CD4-positive, alpha-beta T cell (primary cell): Measurements from ENCODE around the gene NDE1. TPM values are rescaled to one million over a fixed set of nuclear protein-coding genes. Genes with fewer than 3 reads are reported as not detected.

ENCODE experiments used
- ATAC-seq: fragments of 200-7000 bp; cut with Tn5 transposase; one replicate; pipeline ENCODE4 v1.10.0; 2022; ENCODE audit warnings: mild to moderate bottlenecking; ENCODE audit not compliant: poor library complexity
- CTCF ChIA-PET: fragments of 350-600 bp; sonication (Branson Sonifier 250); formaldehyde crosslinking; loops from one replicate; lab custom pipeline; 2021; ENCODE audit warnings: antibody characterized with exemption, inconsistent platforms; lab: Charles Lee
- POLR2A ChIA-PET: fragments of 350-600 bp; sonication (Branson Sonifier 250); formaldehyde crosslinking; loops from one replicate; lab custom pipeline; 2021; ENCODE audit warnings: antibody characterized with exemption, inconsistent platforms; lab: Charles Lee
- DNase-seq, 14 experiments: peaks; one replicate each; pipeline ENCODE4 v3.0.0-alpha.2; 2013 to 2020; ENCODE audit warnings: mixed read lengths in 2 of 14
- H3K27ac ChIP-seq, 2 donors: one replicate each; pipeline versions ENCODE4 v1.5.1 to v1.7.0; 2013; ENCODE audit warnings: low read length in 2 of 2, low read depth in 1 of 2, mild to moderate bottlenecking in 1 of 2
- H3K27me3 ChIP-seq, 2 experiments: 1 replicate in 1 of 2; 2 replicates in 1 of 2; pipeline versions ENCODE4 v1.6.1 to v1.7.0; 2013; ENCODE audit warnings: low read length in 2 of 2, control low read depth in 1 of 2, mild to moderate bottlenecking in 1 of 2, moderate library complexity in 1 of 2; ENCODE audit not compliant: insufficient read depth in 2 of 2, control insufficient read depth in 1 of 2
- H3K36me3 ChIP-seq: one replicate; pipeline ENCODE4 v1.6.1; 2013; ENCODE audit warnings: low read length, control low read depth; ENCODE audit not compliant: insufficient read depth
- H3K4me1 ChIP-seq: one replicate; pipeline ENCODE4 v1.6.1; 2013; ENCODE audit warnings: low read length, control low read depth; ENCODE audit not compliant: insufficient read depth
- H3K4me3 ChIP-seq: one replicate; pipeline ENCODE4 v1.5.1; 2013; ENCODE audit warnings: mild to moderate bottlenecking, low read length, moderate library complexity
- H3K9me3 ChIP-seq, 2 experiments: 1 replicate in 1 of 2; 2 replicates in 1 of 2; pipeline versions ENCODE4 v1.6.1 to v1.7.0; 2013; ENCODE audit warnings: low read length in 2 of 2, mild to moderate bottlenecking in 2 of 2, control low read depth in 1 of 2, moderate library complexity in 1 of 2; ENCODE audit not compliant: control insufficient read depth in 1 of 2, insufficient read depth in 1 of 2
- H3K27ac Mint-ChIP-seq: one replicate; pipeline ENCODE4 v1.8.0; 2020; ENCODE audit warnings: mixed read lengths
- H3K27me3 Mint-ChIP-seq: one replicate; pipeline ENCODE4 v1.8.0; 2021; ENCODE audit warnings: mixed read lengths
- H3K36me3 Mint-ChIP-seq: one replicate; pipeline ENCODE4 v1.8.0; 2021; ENCODE audit warnings: low read depth, mixed read lengths
- H3K4me1 Mint-ChIP-seq: one replicate; pipeline ENCODE4 v1.8.0; 2021; ENCODE audit warnings: low read depth, mixed read lengths
- H3K4me3 Mint-ChIP-seq: one replicate; pipeline ENCODE4 v1.8.0; 2020; ENCODE audit warnings: mild to moderate bottlenecking, mixed read lengths
- H3K9me3 Mint-ChIP-seq: one replicate; pipeline ENCODE4 v1.8.0; 2020; ENCODE audit warnings: mixed read lengths
- intact Hi-C, 2 experiments: fragments of 100-400 bp; cut with DNase I in 1 of 2; cut with micrococcal nuclease in 1 of 2; formaldehyde crosslinking; loops; one replicate each; pipeline versions ENCODE4 v1.15.1 to v1.9.0; 2023 to 2025; cut with DNase I, micrococcal nuclease
- total RNA-seq, 174 experiments: library from RNA in 2 of 174; stranded (reverse) in 2 of 174; gene quantifications; one replicate each; pipeline ENCODE4 v1.2.3 and lab custom pipeline; 2021 to 2026
- TF ChIP-seq, protein P1 (sequence below): fragments of 200-600 bp; IDR thresholded peaks from one replicate; pipeline ENCODE4 v1.8.0; 2022; ENCODE audit warnings: antibody characterized with exemption, mild to moderate bottlenecking

Gene NDE1
- total RNA-seq, 2 experiments from 2014 or later, result 96.6 to 106 TPM

DNA sequence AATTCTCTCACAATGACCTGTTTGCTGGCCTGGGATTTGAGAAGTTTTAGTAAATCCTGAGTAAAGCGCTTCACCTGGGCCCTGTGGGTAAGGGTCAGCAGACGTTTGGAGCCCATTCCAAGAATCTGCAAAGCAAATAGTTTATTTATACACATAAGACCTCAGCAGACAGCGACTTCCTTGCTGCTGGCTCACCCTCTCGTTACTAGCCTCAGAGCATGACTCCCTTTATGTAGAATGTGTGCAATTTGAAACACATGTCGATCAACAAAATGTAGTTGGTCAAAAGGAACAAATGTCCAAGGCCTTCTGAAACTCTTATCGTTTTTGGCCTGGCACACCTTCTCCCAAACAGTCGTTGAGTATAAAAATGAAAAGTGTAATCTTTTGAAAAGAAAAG lies 38.4 kb upstream of the NDE1 start:
- TF ChIP-seq, protein P1, sequence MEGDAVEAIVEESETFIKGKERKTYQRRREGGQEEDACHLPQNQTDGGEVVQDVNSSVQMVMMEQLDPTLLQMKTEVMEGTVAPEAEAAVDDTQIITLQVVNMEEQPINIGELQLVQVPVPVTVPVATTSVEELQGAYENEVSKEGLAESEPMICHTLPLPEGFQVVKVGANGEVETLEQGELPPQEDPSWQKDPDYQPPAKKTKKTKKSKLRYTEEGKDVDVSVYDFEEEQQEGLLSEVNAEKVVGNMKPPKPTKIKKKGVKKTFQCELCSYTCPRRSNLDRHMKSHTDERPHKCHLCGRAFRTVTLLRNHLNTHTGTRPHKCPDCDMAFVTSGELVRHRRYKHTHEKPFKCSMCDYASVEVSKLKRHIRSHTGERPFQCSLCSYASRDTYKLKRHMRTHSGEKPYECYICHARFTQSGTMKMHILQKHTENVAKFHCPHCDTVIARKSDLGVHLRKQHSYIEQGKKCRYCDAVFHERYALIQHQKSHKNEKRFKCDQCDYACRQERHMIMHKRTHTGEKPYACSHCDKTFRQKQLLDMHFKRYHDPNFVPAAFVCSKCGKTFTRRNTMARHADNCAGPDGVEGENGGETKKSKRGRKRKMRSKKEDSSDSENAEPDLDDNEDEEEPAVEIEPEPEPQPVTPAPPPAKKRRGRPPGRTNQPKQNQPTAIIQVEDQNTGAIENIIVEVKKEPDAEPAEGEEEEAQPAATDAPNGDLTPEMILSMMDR, result no peak
- H3K36me3 ChIP-seq, result peaks cover 90% of the 10 kb centered on the region
- no peak overlapping the region for H3K4me3 Mint-ChIP-seq

GRCh38 chr16:15613676-15614075 lies 36.4 kb upstream of the NDE1 start:
- intact Hi-C loops, result no loop called here
- CTCF ChIA-PET, result interaction anchor here (0.6 kb wide), 1 partner anchor 156 kb away, joined by 3 read pairs; no protein-coding TSS in a partner anchor
- no peaks in the 10 kb centered on the region for H3K4me1 Mint-ChIP-seq

More for the DNA sequence above, 38.4 kb upstream of the NDE1 start:
- ATAC-seq, result no peak
- DNase-seq, result no peak
- ChIA-PET CTCF (no interaction called here), POLR2A (no interaction called here)
- Mint-ChIP-seq H3K36me3 (peaks cover 94% of the 10 kb centered on the region), H3K27ac (no peak overlapping the region), H3K4me1 (peaks cover 2% of the 10 kb centered on the region), H3K27me3 (no peaks in the 10 kb centered on the region), H3K9me3 (no peaks in the 10 kb centered on the region)
- Histone ChIP-seq H3K27ac (no peak overlapping the region), H3K9me3 (no peaks in the 10 kb centered on the region), H3K4me1 (no peaks in the 10 kb centered on the region), H3K4me3 (no peak overlapping the region), H3K27me3 (no peaks in the 10 kb centered on the region)
- intact Hi-C loops, result no loop called here

DNA sequence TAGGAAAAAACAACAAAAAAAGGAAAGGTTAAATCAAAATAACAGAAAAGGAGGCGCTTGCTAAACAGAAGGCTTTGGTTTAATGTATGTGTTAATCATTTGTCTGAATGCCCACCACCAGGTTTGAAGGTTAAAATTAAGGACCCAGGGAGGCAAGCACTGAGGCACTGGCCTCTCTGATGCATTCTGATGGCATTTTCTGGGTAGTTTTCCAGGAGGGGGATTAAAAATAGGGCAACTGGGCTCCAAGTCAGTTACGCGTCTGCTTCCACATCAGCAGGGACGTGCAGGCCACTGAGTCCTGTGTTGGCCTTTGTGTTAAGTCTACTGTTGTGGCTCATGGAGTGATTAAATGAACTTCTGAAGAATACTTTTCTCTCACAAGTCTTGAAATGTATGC lies 34.0 kb upstream of the NDE1 start:
- no peak overlapping the region for H3K4me3 Mint-ChIP-seq
- Histone ChIP-seq H3K4me1 (no peaks in the 10 kb centered on the region), H3K27me3 (no peaks in the 10 kb centered on the region), H3K9me3 (no peaks in the 10 kb centered on the region), H3K4me3 (no peak overlapping the region), H3K27ac (no peak overlapping the region), H3K36me3 (peaks cover 91% of the 10 kb centered on the region)
- ChIA-PET CTCF (interaction anchor here (1.7 kb wide), 1 partner anchor 27 kb away, joined by 6 read pairs; the partner anchor contains the start of gene MARF1), POLR2A (interaction anchor here (1.3 kb wide), 1 partner anchor 28 kb away, joined by 3 read pairs; no protein-coding TSS in a partner anchor)
- H3K9me3 Mint-ChIP-seq, result no peaks in the 10 kb centered on the region
- no peak for DNase-seq
- H3K36me3 Mint-ChIP-seq, result peaks cover 94% of the 10 kb centered on the region
- intact Hi-C loops, result no loop called here
- no peaks in the 10 kb centered on the region for H3K4me1 Mint-ChIP-seq
- no peak for ATAC-seq
- no peaks in the 10 kb centered on the region for H3K27me3 Mint-ChIP-seq
- TF ChIP-seq, protein P1, result no peak
- no peak overlapping the region for H3K27ac Mint-ChIP-seq

More at GRCh38 chr16:15613676-15614075, 36.4 kb upstream of the NDE1 start:
- Mint-ChIP-seq H3K36me3 (peaks cover 94% of the 10 kb centered on the region), H3K4me3 (no peak overlapping the region), H3K27me3 (no peaks in the 10 kb centered on the region), H3K9me3 (no peaks in the 10 kb centered on the region), H3K27ac (no peak overlapping the region)
- Histone ChIP-seq H3K4me3 (no peak overlapping the region), H3K4me1 (no peaks in the 10 kb centered on the region), H3K27ac (no peak overlapping the region), H3K36me3 (peaks cover 90% of the 10 kb centered on the region), H3K9me3 (no peaks in the 10 kb centered on the region), H3K27me3 (no peaks in the 10 kb centered on the region)
- DNase-seq (no peak), ATAC-seq (no peak)
- TF ChIP-seq, protein P1, result no peak
- POLR2A ChIA-PET, result interaction anchor here (0.7 kb wide), 2 partner anchors 23 to 1618 kb away, joined by 3 read pairs; no protein-coding TSS in a partner anchor
